Neural progenitor cell (in vitro differentiated cells): Measurements from ENCODE around the gene SH2B2. TPM values are rescaled to one million over a fixed set of nuclear protein-coding genes. Genes with fewer than 3 reads are reported as not detected.

Source experiments
- DNase-seq: peaks from one replicate; pipeline ENCODE4 v3.0.0-alpha.2; 2016; ENCODE audit warnings: low spot score
- H2AFZ ChIP-seq: fragments of 200-600 bp; sonication (generic); replicated peaks from 2 replicates; pipeline ENCODE4 v1.6.1; 2016; ENCODE audit warnings: antibody characterized with exemption
- H3F3A ChIP-seq: fragments of 200-600 bp; sonication (generic); 2 replicates; pipeline ENCODE4 v1.6.1; 2016; ENCODE audit warnings: antibody characterized with exemption, low read depth
- H3K27ac ChIP-seq: fragments of 200-600 bp; sonication (generic); 2 replicates; pipeline ENCODE4 v1.5.1; 2016; ENCODE audit warnings: mild to moderate bottlenecking
- H3K27me3 ChIP-seq: fragments of 200-600 bp; sonication (generic); 2 replicates; pipeline ENCODE4 v1.6.1; 2016; ENCODE audit warnings: mild to moderate bottlenecking, moderate library complexity
- H3K36me3 ChIP-seq: fragments of 200-600 bp; sonication (generic); 2 replicates; pipeline ENCODE4 v1.5.1; 2016
- H3K4me1 ChIP-seq: fragments of 200-600 bp; sonication (generic); 2 replicates; pipeline ENCODE4 v1.6.1; 2016; ENCODE audit warnings: mixed run types
- H3K4me2 ChIP-seq: fragments of 200-600 bp; sonication (generic); 2 replicates; pipeline ENCODE4 v1.6.1; 2016
- H3K4me3 ChIP-seq: fragments of 200-600 bp; sonication (generic); 2 replicates; pipeline ENCODE4 v1.5.1; 2016
- H3K79me2 ChIP-seq: fragments of 200-600 bp; sonication (generic); 2 replicates; pipeline ENCODE4 v1.6.1; 2016; ENCODE audit warnings: low read depth
- H3K9ac ChIP-seq: fragments of 200-600 bp; sonication (generic); 2 replicates; pipeline ENCODE4 v1.6.1; 2016
- H3K9me3 ChIP-seq: fragments of 200-600 bp; sonication (generic); 2 replicates; pipeline ENCODE4 v1.5.1; 2016; ENCODE audit warnings: low read depth
- H4K20me1 ChIP-seq: fragments of 200-600 bp; sonication (generic); 2 replicates; pipeline ENCODE4 v1.6.1; 2016; ENCODE audit warnings: low read depth
- H3K27ac Mint-ChIP-seq: 3 replicates; pipeline ENCODE4 v1.8.0; 2021; ENCODE audit warnings: mixed read lengths
- H3K27me3 Mint-ChIP-seq: 2 replicates; pipeline ENCODE4 v1.8.0; 2022; ENCODE audit warnings: low read depth, mild to moderate bottlenecking, inconsistent platforms, moderate library complexity, mixed read lengths; ENCODE audit not compliant: insufficient read depth
- H3K36me3 Mint-ChIP-seq: 3 replicates; pipeline ENCODE4 v1.8.0; 2021; ENCODE audit warnings: mixed read lengths
- H3K4me1 Mint-ChIP-seq: 3 replicates; pipeline ENCODE4 v1.8.0; 2021; ENCODE audit warnings: mixed read lengths
- H3K4me3 Mint-ChIP-seq: 3 replicates; pipeline ENCODE4 v1.8.0; 2021; ENCODE audit warnings: mild to moderate bottlenecking, moderate library complexity, mixed read lengths
- H3K9me3 Mint-ChIP-seq: 3 replicates; pipeline ENCODE4 v1.8.0; 2020; ENCODE audit warnings: mixed read lengths
- EZH2 ChIP-seq: fragments of 200-600 bp; sonication (generic); IDR thresholded peaks from 2 replicates; pipeline ENCODE4 v1.6.1; 2017; ENCODE audit warnings: antibody characterized with exemption, mild to moderate bottlenecking, moderate library complexity
- EZH2phosphoT487 ChIP-seq: fragments of 200-600 bp; sonication (generic); IDR thresholded peaks from 2 replicates; pipeline ENCODE4 v1.6.1; 2017; ENCODE audit warnings: antibody characterized with exemption
- total RNA-seq: library from RNA; depleted of rRNA; stranded (reverse); fragments of >200 nt; gene quantifications from 2 replicates; pipeline ENCODE4 v1.2.3, GENCODE V29; 2015; ENCODE audit warnings: low replicate concordance
- TF ChIP-seq, protein P1 (sequence below): fragments of 200-600 bp; sonication (generic); IDR thresholded peaks from 2 replicates; pipeline ENCODE4 v1.5.1; 2017; ENCODE audit warnings: antibody characterized with exemption, mild to moderate bottlenecking

Gene SH2B2
- total RNA-seq, 1 donor from 2014 or later, result 2.0 TPM

- H3K4me3 Mint-ChIP-seq, result no peak overlapping the region
- Histone ChIP-seq H3K9ac (no peak overlapping the region), H3K4me1 (peaks cover 3% of the 10 kb centered on the region), H3K4me2 (no peak overlapping the region), H2AFZ (no peak overlapping the region), H3K9me3 (no peaks in the 10 kb centered on the region), H3K36me3 (no peaks in the 10 kb centered on the region), H4K20me1 (no peaks in the 10 kb centered on the region), H3K79me2 (no peaks in the 10 kb centered on the region), H3F3A (peaks cover 13% of the 10 kb centered on the region), H3K27ac (no peak overlapping the region), H3K27me3 (no peaks in the 10 kb centered on the region), H3K4me3 (no peak overlapping the region)
- no peak overlapping the region for H3K27ac Mint-ChIP-seq
- DNase-seq, result no peak
- peaks cover 31% of the 10 kb centered on the region for H3K4me1 Mint-ChIP-seq
- peaks cover 5% of the 10 kb centered on the region for H3K27me3 Mint-ChIP-seq
- no peak for TF ChIP-seq EZH2phosphoT487
- TF ChIP-seq EZH2, result no peak
- TF ChIP-seq, protein P1, sequence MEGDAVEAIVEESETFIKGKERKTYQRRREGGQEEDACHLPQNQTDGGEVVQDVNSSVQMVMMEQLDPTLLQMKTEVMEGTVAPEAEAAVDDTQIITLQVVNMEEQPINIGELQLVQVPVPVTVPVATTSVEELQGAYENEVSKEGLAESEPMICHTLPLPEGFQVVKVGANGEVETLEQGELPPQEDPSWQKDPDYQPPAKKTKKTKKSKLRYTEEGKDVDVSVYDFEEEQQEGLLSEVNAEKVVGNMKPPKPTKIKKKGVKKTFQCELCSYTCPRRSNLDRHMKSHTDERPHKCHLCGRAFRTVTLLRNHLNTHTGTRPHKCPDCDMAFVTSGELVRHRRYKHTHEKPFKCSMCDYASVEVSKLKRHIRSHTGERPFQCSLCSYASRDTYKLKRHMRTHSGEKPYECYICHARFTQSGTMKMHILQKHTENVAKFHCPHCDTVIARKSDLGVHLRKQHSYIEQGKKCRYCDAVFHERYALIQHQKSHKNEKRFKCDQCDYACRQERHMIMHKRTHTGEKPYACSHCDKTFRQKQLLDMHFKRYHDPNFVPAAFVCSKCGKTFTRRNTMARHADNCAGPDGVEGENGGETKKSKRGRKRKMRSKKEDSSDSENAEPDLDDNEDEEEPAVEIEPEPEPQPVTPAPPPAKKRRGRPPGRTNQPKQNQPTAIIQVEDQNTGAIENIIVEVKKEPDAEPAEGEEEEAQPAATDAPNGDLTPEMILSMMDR, result no peak
- H3K36me3 Mint-ChIP-seq, result peaks cover 1% of the 10 kb centered on the region
- H3K9me3 Mint-ChIP-seq, result no peaks in the 10 kb centered on the region
These were observed 25.2 kb upstream of the SH2B2 start for GRCh38 chr7:102261451-102261850.

- DNase-seq, result no peak
- no peak for TF ChIP-seq EZH2
- TF ChIP-seq, protein P1, result no peak
- no peak for TF ChIP-seq EZH2phosphoT487
- H3K27me3 Mint-ChIP-seq, result peaks cover 5% of the 10 kb centered on the region
- Histone ChIP-seq H3K36me3 (no peaks in the 10 kb centered on the region), H4K20me1 (no peaks in the 10 kb centered on the region), H3K9ac (no peak overlapping the region), H3K79me2 (no peaks in the 10 kb centered on the region), H3K4me1 (peaks cover 3% of the 10 kb centered on the region), H3K9me3 (no peaks in the 10 kb centered on the region), H2AFZ (no peak overlapping the region), H3F3A (peaks cover 12% of the 10 kb centered on the region), H3K4me3 (no peak overlapping the region), H3K27me3 (no peaks in the 10 kb centered on the region), H3K27ac (no peak overlapping the region), H3K4me2 (no peak overlapping the region)
- H3K27ac Mint-ChIP-seq, result no peak overlapping the region
- peaks cover 1% of the 10 kb centered on the region for H3K36me3 Mint-ChIP-seq
- H3K4me3 Mint-ChIP-seq, result no peak overlapping the region
- no peaks in the 10 kb centered on the region for H3K9me3 Mint-ChIP-seq
- H3K4me1 Mint-ChIP-seq, result peaks cover 34% of the 10 kb centered on the region
These were observed 24.1 kb upstream of the SH2B2 start for GRCh38 chr7:102262546-102262945.

- H3K27ac ChIP-seq, result no peak overlapping the region
- no peak overlapping the region for H3K9ac ChIP-seq
- Mint-ChIP-seq H3K36me3 (no peaks in the 10 kb centered on the region), H3K27ac (no peak overlapping the region), H3K4me3 (no peak overlapping the region), H3K27me3 (peaks cover 3% of the 10 kb centered on the region), H3K9me3 (no peaks in the 10 kb centered on the region), H3K4me1 (peaks cover 30% of the 10 kb centered on the region)
- H3F3A ChIP-seq, result peaks cover 3% of the 10 kb centered on the region
- TF ChIP-seq EZH2, result no peak
- no peak for TF ChIP-seq EZH2phosphoT487
- TF ChIP-seq, protein P1, result no peak
- no peaks in the 10 kb centered on the region for H3K9me3 ChIP-seq
- H3K4me2 ChIP-seq, result no peak overlapping the region
- DNase-seq, result no peak
- H2AFZ ChIP-seq, result no peak overlapping the region
- H3K4me3 ChIP-seq, result no peak overlapping the region
- no peaks in the 10 kb centered on the region for H3K36me3 ChIP-seq
- peaks cover 3% of the 10 kb centered on the region for H3K4me1 ChIP-seq
- H3K79me2 ChIP-seq, result no peaks in the 10 kb centered on the region
- no peaks in the 10 kb centered on the region for H4K20me1 ChIP-seq
- H3K27me3 ChIP-seq, result no peaks in the 10 kb centered on the region
These were observed 22.2 kb upstream of the SH2B2 start for GRCh38 chr7:102264367-102264891.
